Ovary (tissue), 3 donors: ENCODE results near the gene STIM2.

ENCODE experiments used
- EP300 ChIP-seq: sonication (generic); formaldehyde crosslinking; IDR thresholded peaks from one replicate; pipeline ENCODE4 v1.6.1; 2017; ENCODE audit warnings: antibody characterized with exemption
- POLR2A ChIP-seq: fragments of 450-650 bp; IDR thresholded peaks from one replicate; pipeline ENCODE4 v1.6.1; 2017; ENCODE audit warnings: antibody characterized with exemption, mild to moderate bottlenecking, moderate library complexity
- TF ChIP-seq, protein P1 (sequence below), 3 donors: fragments of 450-650 bp in 2 of 3; fragments of 200-600 bp in 1 of 3; IDR thresholded peaks; one replicate each; pipeline versions ENCODE4 v1.5.1 to v1.8.0; 2016 to 2022; ENCODE audit warnings: antibody characterized with exemption in 3 of 3, mild to moderate bottlenecking in 1 of 3
- donor health status: DM: no; HTN: no; CAD: no.

DNA sequence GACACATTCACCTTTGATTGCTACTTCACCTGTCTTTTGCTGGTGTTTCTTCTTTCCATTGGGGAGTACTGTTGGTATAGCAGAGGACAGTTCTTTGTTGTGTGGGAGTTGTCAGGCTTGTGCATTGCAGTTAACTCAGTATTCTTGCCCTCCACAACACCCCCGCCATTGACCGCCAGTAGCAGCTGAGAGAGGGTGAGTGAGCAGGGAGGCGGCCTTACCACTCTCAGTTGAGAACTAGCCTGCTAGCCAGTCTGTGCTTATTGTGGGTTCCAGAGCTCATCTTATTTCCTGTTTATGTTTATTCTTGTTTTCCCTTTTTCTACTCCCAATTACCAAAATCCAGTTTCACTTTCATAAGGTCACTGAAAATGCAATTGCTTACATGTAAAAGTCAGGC lies 52.2 kb downstream of the STIM2 start:
- TF ChIP-seq, protein P1, sequence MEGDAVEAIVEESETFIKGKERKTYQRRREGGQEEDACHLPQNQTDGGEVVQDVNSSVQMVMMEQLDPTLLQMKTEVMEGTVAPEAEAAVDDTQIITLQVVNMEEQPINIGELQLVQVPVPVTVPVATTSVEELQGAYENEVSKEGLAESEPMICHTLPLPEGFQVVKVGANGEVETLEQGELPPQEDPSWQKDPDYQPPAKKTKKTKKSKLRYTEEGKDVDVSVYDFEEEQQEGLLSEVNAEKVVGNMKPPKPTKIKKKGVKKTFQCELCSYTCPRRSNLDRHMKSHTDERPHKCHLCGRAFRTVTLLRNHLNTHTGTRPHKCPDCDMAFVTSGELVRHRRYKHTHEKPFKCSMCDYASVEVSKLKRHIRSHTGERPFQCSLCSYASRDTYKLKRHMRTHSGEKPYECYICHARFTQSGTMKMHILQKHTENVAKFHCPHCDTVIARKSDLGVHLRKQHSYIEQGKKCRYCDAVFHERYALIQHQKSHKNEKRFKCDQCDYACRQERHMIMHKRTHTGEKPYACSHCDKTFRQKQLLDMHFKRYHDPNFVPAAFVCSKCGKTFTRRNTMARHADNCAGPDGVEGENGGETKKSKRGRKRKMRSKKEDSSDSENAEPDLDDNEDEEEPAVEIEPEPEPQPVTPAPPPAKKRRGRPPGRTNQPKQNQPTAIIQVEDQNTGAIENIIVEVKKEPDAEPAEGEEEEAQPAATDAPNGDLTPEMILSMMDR (IDR thresholded peaks at IDR 0.05): no peak
- TF ChIP-seq POLR2A (no peak), EP300 (no peak)
